H1 (cell line): ENCODE results near the gene RILPL1. TPM values are rescaled to one million over a fixed set of nuclear protein-coding genes. Genes with fewer than 3 reads are reported as not detected.

Experiments used
- CTCF ChIA-PET: fragments of 300-600 bp; sonication (Branson Sonifier 250); formaldehyde crosslinking; loops from one replicate; lab custom pipeline; 2021; ENCODE audit not compliant: partially characterized antibody; lab: Charles Lee
- POLR2A ChIA-PET: fragments of 300-600 bp; sonication (Branson Sonifier 250); formaldehyde crosslinking; loops from one replicate; lab custom pipeline; 2021; ENCODE audit warnings: inconsistent platforms; ENCODE audit not compliant: partially characterized antibody; lab: Charles Lee
- DNase-seq, 2 experiments: peaks; one replicate each; pipeline versions ENCODE4 v3.0.0 to v3.0.0-alpha.2; 2010 to 2022; ENCODE audit warnings: low spot score in 2 of 2, low read depth in 1 of 2, mixed read lengths in 1 of 2
- FAIRE-seq: peaks from 2 replicates; lab custom pipeline; 2011; peaks lifted over from hg19 to GRCh38; lab: Jason Lieb, UNC
- H2AFZ ChIP-seq: 2 replicates; pipeline ENCODE4 v1.8.1; 2012; ENCODE audit warnings: low read length, inconsistent platforms
- H2AK5ac ChIP-seq: 2 replicates; pipeline ENCODE4 v1.6.1; 2013; ENCODE audit warnings: low read depth, low read length
- H2BK120ac ChIP-seq: replicated peaks from 2 replicates; pipeline ENCODE3; 2013; ENCODE audit warnings: low read depth, low read length, inconsistent platforms
- H2BK12ac ChIP-seq: 2 replicates; pipeline ENCODE4 v1.6.1; 2013; ENCODE audit warnings: low read depth, low read length
- H2BK15ac ChIP-seq: 2 replicates; pipeline ENCODE4 v1.6.1; 2013; ENCODE audit warnings: low read length
- H2BK20ac ChIP-seq: 2 replicates; pipeline ENCODE4 v1.6.1; 2013; ENCODE audit warnings: low read length
- H2BK5ac ChIP-seq: 2 replicates; pipeline ENCODE4 v1.6.1; 2013; ENCODE audit warnings: low read depth, low read length
- H3K14ac ChIP-seq: 2 replicates; pipeline ENCODE4 v1.6.1; 2013; ENCODE audit warnings: inconsistent platforms; ENCODE audit not compliant: insufficient read length
- H3K18ac ChIP-seq: 2 replicates; pipeline ENCODE4 v1.6.1; 2013; ENCODE audit warnings: low read length; ENCODE audit errors: extremely low read depth
- H3K23ac ChIP-seq: 2 replicates; pipeline ENCODE4 v1.6.1; 2013; ENCODE audit warnings: inconsistent platforms; ENCODE audit not compliant: insufficient read length
- H3K23me2 ChIP-seq: 2 replicates; pipeline ENCODE4 v1.6.1; 2013; ENCODE audit warnings: low read depth, low read length
- H3K27ac ChIP-seq: 2 replicates; pipeline ENCODE4 v1.6.1; 2011; ENCODE audit warnings: low read depth, low read length, inconsistent platforms
- H3K27me3 ChIP-seq, 4 experiments: replicated peaks in 1 of 4; 1 replicate in 1 of 4; 2 replicates in 3 of 4; pipeline versions ENCODE4 v1.6.1 to v1.8.1; 2011 to 2013; ENCODE audit warnings: low read length in 3 of 4, mild to moderate bottlenecking in 3 of 4, inconsistent platforms in 2 of 4, mixed read lengths in 2 of 4, moderate library complexity in 1 of 4; ENCODE audit not compliant: control insufficient read depth in 3 of 4, insufficient read depth in 3 of 4; ENCODE audit errors: extremely low read depth in 1 of 4
- H3K36me3 ChIP-seq, 4 experiments: 2 replicates each; pipeline versions ENCODE4 v1.6.1 to v1.8.1; 2011 to 2013; ENCODE audit warnings: mild to moderate bottlenecking in 4 of 4, low read length in 3 of 4, moderate library complexity in 2 of 4, control low read depth in 1 of 4, inconsistent platforms in 1 of 4; ENCODE audit not compliant: insufficient read depth in 4 of 4, control insufficient read depth in 2 of 4
- H3K4ac ChIP-seq: replicated peaks from 2 replicates; pipeline ENCODE3; 2013; ENCODE audit warnings: low read length, low read depth, mixed read lengths, inconsistent platforms; ENCODE audit not compliant: insufficient read length
- H3K4me1 ChIP-seq, 4 experiments: replicated peaks in 1 of 4; 1 replicate in 1 of 4; 2 replicates in 3 of 4; pipeline versions ENCODE4 v1.6.1 to v1.8.1; 2011 to 2013; ENCODE audit warnings: low read length in 3 of 4, inconsistent platforms in 2 of 4, mixed read lengths in 1 of 4; ENCODE audit not compliant: insufficient read depth in 4 of 4, control insufficient read depth in 3 of 4
- H3K4me2 ChIP-seq, 2 experiments: 2 replicates each; pipeline versions ENCODE4 v1.6.1 to v1.8.1; 2011 to 2013; ENCODE audit warnings: low read depth in 2 of 2, low read length in 2 of 2, control low read depth in 1 of 2, inconsistent platforms in 1 of 2, mild to moderate bottlenecking in 1 of 2; ENCODE audit not compliant: insufficient read depth in 1 of 2
- H3K4me3 ChIP-seq, 4 experiments: fragments of 200-600, 300-600 bp in 1 of 4; sonication (generic), shearing (Covaris generic), sonication (Bioruptor Twin) in 1 of 4; 2 replicates each; pipeline versions ENCODE4 v1.5.1 to v1.8.1; 2011 to 2016; ENCODE audit warnings: low read length in 4 of 4, low read depth in 3 of 4, control low read depth in 2 of 4, inconsistent platforms in 2 of 4, mild to moderate bottlenecking in 2 of 4, mixed read lengths in 1 of 4, moderate library complexity in 1 of 4; ENCODE audit not compliant: insufficient read depth in 2 of 4; ENCODE audit errors: extremely low read depth in 1 of 4
- H3K56ac ChIP-seq: replicated peaks from 2 replicates; pipeline ENCODE3; 2013; ENCODE audit warnings: low read depth, mild to moderate bottlenecking, mixed read lengths, low read length, inconsistent platforms; ENCODE audit not compliant: insufficient read length
- H3K79me1 ChIP-seq: 2 replicates; pipeline ENCODE4 v1.6.1; 2013; ENCODE audit warnings: low read depth, low read length, control low read depth
- H3K79me2 ChIP-seq, 2 experiments: 2 replicates each; pipeline versions ENCODE4 v1.6.1 to v1.8.1; 2012 to 2013; ENCODE audit warnings: low read length in 2 of 2, mild to moderate bottlenecking in 2 of 2, inconsistent platforms in 1 of 2; ENCODE audit not compliant: insufficient read depth in 2 of 2, control insufficient read depth in 1 of 2
- H3K9ac ChIP-seq, 4 experiments: replicated peaks in 1 of 4; 1 replicate in 1 of 4; 2 replicates in 3 of 4; pipeline versions ENCODE4 v1.6.1 to v1.8.1; 2011 to 2013; ENCODE audit warnings: low read depth in 3 of 4, low read length in 3 of 4, control low read depth in 2 of 4, mild to moderate bottlenecking in 2 of 4, moderate library complexity in 2 of 4, inconsistent platforms in 1 of 4; ENCODE audit errors: extremely low read depth in 1 of 4
- H3K9me3 ChIP-seq, 2 experiments: 2 replicates each; pipeline versions ENCODE4 v1.6.1 to v1.8.1; 2012 to 2013; ENCODE audit warnings: mild to moderate bottlenecking in 2 of 2, moderate library complexity in 2 of 2, control low read depth in 1 of 2, inconsistent platforms in 1 of 2, low read depth in 1 of 2, low read length in 1 of 2, mixed read lengths in 1 of 2; ENCODE audit not compliant: insufficient read depth in 2 of 2
- H4K20me1 ChIP-seq, 2 experiments: replicated peaks in 1 of 2; 2 replicates each; pipeline versions ENCODE3 to v1.8.1; 2011 to 2013; ENCODE audit warnings: inconsistent platforms in 2 of 2, low read length in 2 of 2, mild to moderate bottlenecking in 1 of 2; ENCODE audit not compliant: insufficient read depth in 2 of 2, control insufficient read depth in 1 of 2
- H4K5ac ChIP-seq: 2 replicates; pipeline ENCODE4 v1.6.1; 2013; ENCODE audit warnings: low read length, low read depth, mixed read lengths, inconsistent platforms; ENCODE audit not compliant: insufficient read length
- H4K8ac ChIP-seq: 2 replicates; pipeline ENCODE4 v1.8.0; 2013; ENCODE audit warnings: mild to moderate bottlenecking, moderate library complexity, low read length, inconsistent platforms; ENCODE audit not compliant: insufficient read depth; ENCODE audit errors: extremely low read depth
- H4K91ac ChIP-seq: replicated peaks from 2 replicates; pipeline ENCODE3; 2013; ENCODE audit warnings: low read length, mixed read lengths, inconsistent platforms; ENCODE audit not compliant: insufficient read length
- BACH1 ChIP-seq: IDR thresholded peaks from 2 replicates; pipeline ENCODE4 v1.6.1; 2012; ENCODE audit warnings: low read length, improper control_type of control experiment
- BRCA1 ChIP-seq: IDR thresholded peaks from 2 replicates; pipeline ENCODE4 v1.6.1; 2012; ENCODE audit warnings: low read depth, low read length, improper control_type of control experiment
- CEBPB ChIP-seq: IDR thresholded peaks from 2 replicates; pipeline ENCODE4 v1.6.1; 2012; ENCODE audit warnings: low read depth, low read length
- CHD1 ChIP-seq: IDR thresholded peaks from 2 replicates; pipeline ENCODE4 v1.6.1; 2012; ENCODE audit warnings: low read depth, low read length, improper control_type of control experiment
- CREB1 ChIP-seq: IDR thresholded peaks from 2 replicates; pipeline ENCODE4 v1.6.1; 2012; ENCODE audit warnings: inconsistent platforms
- JUND ChIP-seq: IDR thresholded peaks from 2 replicates; pipeline ENCODE4 v1.6.1; 2011; ENCODE audit warnings: mild to moderate bottlenecking, improper control_type of control experiment, low read length
- POLR2A ChIP-seq, 2 experiments: IDR thresholded peaks; 1 replicate in 1 of 2; 2 replicates in 1 of 2; pipeline ENCODE4 v1.6.1; 2011; ENCODE audit warnings: low read depth in 2 of 2, low read length in 2 of 2, mild to moderate bottlenecking in 2 of 2; ENCODE audit errors: control extremely low read depth in 1 of 2
- RNF2 ChIP-seq: fragments of 200-900, 300-1000 bp; sonication (generic); IDR thresholded peaks from 2 replicates; pipeline ENCODE4 v1.7.1; 2016; ENCODE audit warnings: borderline replicate concordance, low read depth, mild to moderate bottlenecking, antibody characterized with exemption, low read length; ENCODE audit not compliant: poor library complexity, severe bottlenecking; ENCODE audit errors: missing control alignments
- SIRT6 ChIP-seq: IDR thresholded peaks from one replicate; pipeline ENCODE4 v1.7.1; 2012; ENCODE audit warnings: low read length, inconsistent platforms
- SP4 ChIP-seq: IDR thresholded peaks from 2 replicates; pipeline ENCODE4 v1.6.1; 2012; ENCODE audit warnings: low read length, inconsistent platforms
- TAF1 ChIP-seq: IDR thresholded peaks from 2 replicates; pipeline ENCODE4 v1.6.1; 2011; ENCODE audit warnings: mild to moderate bottlenecking, low read depth, low read length
- TEAD4 ChIP-seq: IDR thresholded peaks from 2 replicates; pipeline ENCODE4 v1.6.1; 2012; ENCODE audit warnings: low read depth, low read length, inconsistent platforms, mixed read lengths
- ZNF274 ChIP-seq: IDR thresholded peaks from 2 replicates; pipeline ENCODE4 v1.7.0; 2012; ENCODE audit warnings: low read length, borderline replicate concordance; ENCODE audit errors: extremely low read depth
- WGBS, 2 experiments: shearing (Covaris generic) in 1 of 2; methylation state at CpG; one replicate each; pipeline versions ENCODE4 v1.1.6 to v1.1.7; 2013 to 2015; ENCODE audit warnings: low lambda C conversion rate in 2 of 2, mixed read lengths in 2 of 2, inconsistent platforms in 1 of 2, low coverage in 1 of 2, missing lambda C conversion rate in 1 of 2; ENCODE audit not compliant: insufficient replicate concordance in 2 of 2, insufficient coverage in 1 of 2, insufficient read length in 1 of 2; ENCODE audit errors: extremely low coverage in 1 of 2, missing lambda C conversion rate in 1 of 2; 5-methylcytosine and 5-hydroxymethylcytosine counted together
- polyA plus RNA-seq, 7 experiments: library from polyadenylated mRNA; depleted of rRNA in 3 of 7; stranded (reverse) in 5 of 7; unstranded in 2 of 7; fragments of >200 nt in 5 of 7; fragments of 200-250 nt in 2 of 7; gene quantifications; 1 replicate in 5 of 7; 2 replicates in 1 of 7; 4 replicates in 1 of 7; pipeline versions ENCODE4 v1.2.1 to v1.2.3, GENCODE V29; 2011 to 2013; ENCODE audit warnings: missing spikeins in 2 of 7, mixed read lengths in 2 of 7
- total RNA-seq: library from RNA; stranded (reverse); fragmentation: NEBNext Ultra II Directional; extraction: Animal tissue kit (Norgen Biotek cat#: 25700); gene quantifications from 2 replicates; pipeline ENCODE4 v1.2.1, GENCODE V29; 2021
- TF ChIP-seq, protein P1 (sequence below): IDR thresholded peaks from 2 replicates; pipeline ENCODE4 v1.6.1; 2012; ENCODE audit warnings: inconsistent platforms
- TF ChIP-seq, protein P2 (sequence below): IDR thresholded peaks from 2 replicates; pipeline ENCODE4 v1.6.1; 2011; ENCODE audit warnings: low read depth, mild to moderate bottlenecking, low read length; ENCODE audit not compliant: insufficient read depth

RILPL1 gene
- total and polyA plus RNA-seq, 2 of the 8 experiments (the other 6 are each of a cell fraction or from before 2014, with no cell fraction given) = 6.7 to 9.4 TPM

DNA sequence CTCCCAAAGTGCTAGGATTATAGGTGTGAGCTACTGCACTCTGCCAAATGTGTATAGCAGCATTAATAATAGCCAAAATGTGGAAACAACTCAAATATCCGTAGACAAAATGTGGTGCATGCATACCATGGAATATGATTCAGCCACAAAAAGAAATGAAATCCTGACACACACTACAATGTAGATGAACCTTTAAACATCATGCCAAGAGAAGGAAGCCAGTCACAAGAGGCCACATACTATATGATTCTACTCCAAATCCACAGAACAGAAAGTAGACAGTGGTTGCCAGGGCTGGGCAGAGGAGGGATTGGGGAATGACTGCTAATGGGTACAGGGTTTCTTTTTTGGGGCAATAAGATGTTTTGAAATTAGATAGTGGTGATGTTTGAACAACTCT, 43.1 kb upstream of the RILPL1 start:
- Histone ChIP-seq H3K4ac (no peak overlapping the region), H3K4me1 (no peaks in the 10 kb centered on the region), H3K9me3 (peaks cover 0 to 2% of the 10 kb centered on the region in 2 experiments; a peak in 1 of 4 replicates), H2BK15ac (no peak overlapping the region), H2AFZ (no peak overlapping the region), H4K5ac (no peak overlapping the region), H3K79me1 (no peaks in the 10 kb centered on the region; the same call in 1 of the 2 replicates), H3K23ac (no peak overlapping the region), H4K91ac (no peak overlapping the region), H2BK12ac (no peak overlapping the region), H3K4me2 (no peak overlapping the region), H3K18ac (no peak overlapping the region), H3K14ac (no peak overlapping the region), H2BK20ac (no peak overlapping the region), H3K9ac (no peak overlapping the region), H3K27me3 (no peaks in the 10 kb centered on the region), H3K36me3 (no peaks in the 10 kb centered on the region), H2BK120ac (no peak overlapping the region), H2AK5ac (no peak overlapping the region), H4K8ac (no peak overlapping the region), H3K79me2 (no peaks in the 10 kb centered on the region), H4K20me1 (no peaks in the 10 kb centered on the region), H3K27ac (no peak overlapping the region), H3K4me3 (no peak overlapping the region), H3K23me2 (no peaks in the 10 kb centered on the region), H3K56ac (no peak overlapping the region), H2BK5ac (no peak overlapping the region)
- FAIRE-seq (no peak), DNase-seq (no peak)
- 95% methylated on average over 1 of the region's 1 CpG; no CpG with 5 or more reads in 1 of the 2 experiments for whole genome bisulfite sequencing, 2 experiments
- CTCF ChIA-PET = interaction anchor here (0.6 to 0.7 kb wide), 2 partner anchors 40 to 110 kb away, joined by 3 to 4 read pairs; no protein-coding TSS in a partner anchor
- POLR2A ChIA-PET = no interaction called here
- TF ChIP-seq CHD1 (no peak), SP4 (no peak), BACH1 (no peak), JUND (no peak), CREB1 (no peak), CEBPB (no peak), TEAD4 (no peak), SIRT6 (no peak), BRCA1 (no peak), ZNF274 (no peak), POLR2A (IDR thresholded peaks at IDR 0.05; ENCODE audit: control extremely low read depth in 1 of 2, low read depth in 2 of 2, low read length in 2 of 2) (no peak), TAF1 (no peak), RNF2 (no peak)
- TF ChIP-seq, protein P1, sequence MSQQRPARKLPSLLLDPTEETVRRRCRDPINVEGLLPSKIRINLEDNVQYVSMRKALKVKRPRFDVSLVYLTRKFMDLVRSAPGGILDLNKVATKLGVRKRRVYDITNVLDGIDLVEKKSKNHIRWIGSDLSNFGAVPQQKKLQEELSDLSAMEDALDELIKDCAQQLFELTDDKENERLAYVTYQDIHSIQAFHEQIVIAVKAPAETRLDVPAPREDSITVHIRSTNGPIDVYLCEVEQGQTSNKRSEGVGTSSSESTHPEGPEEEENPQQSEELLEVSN = no peak
- TF ChIP-seq, protein P2, sequence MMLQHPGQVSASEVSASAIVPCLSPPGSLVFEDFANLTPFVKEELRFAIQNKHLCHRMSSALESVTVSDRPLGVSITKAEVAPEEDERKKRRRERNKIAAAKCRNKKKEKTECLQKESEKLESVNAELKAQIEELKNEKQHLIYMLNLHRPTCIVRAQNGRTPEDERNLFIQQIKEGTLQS = no peak
